Suprapubic skin (tissue), 4 donors: Measurements from ENCODE around the gene GBGT1. TPM values are rescaled to one million over a fixed set of nuclear protein-coding genes. Genes with fewer than 3 reads are reported as not detected.
"Not testable (repeated sequence)": the region's sequence is repeated elsewhere in the genome, so short reads cannot be mapped to it uniquely, and the experiment has no call there.

ENCODE experiments used
- DNase-seq, 2 donors: peaks; one replicate each; pipeline ENCODE4 v3.0.0-alpha.2; 2019; ENCODE audit warnings: low spot score in 2 of 2
- H3K27ac ChIP-seq: fragments of 200-600 bp; sonication (generic); one replicate; pipeline ENCODE4 v1.5.1; 2019
- H3K27me3 ChIP-seq: fragments of 200-600 bp; sonication (generic); one replicate; pipeline ENCODE4 v1.5.1; 2019
- H3K36me3 ChIP-seq: fragments of 200-600 bp; sonication (generic); one replicate; pipeline ENCODE4 v1.5.1; 2019
- H3K4me1 ChIP-seq: fragments of 200-600 bp; sonication (generic); one replicate; pipeline ENCODE4 v1.5.1; 2019
- H3K4me3 ChIP-seq: fragments of 200-600 bp; sonication (generic); one replicate; pipeline ENCODE4 v1.5.1; 2019; ENCODE audit warnings: mild to moderate bottlenecking
- H3K9me3 ChIP-seq: fragments of 200-600 bp; sonication (generic); one replicate; pipeline ENCODE4 v1.5.1; 2019
- CTCF ChIP-seq, 2 donors: fragments of 200-600 bp in 1 of 2; fragments of 450-650 bp in 1 of 2; sonication (generic) in 1 of 2; IDR thresholded peaks; one replicate each; pipeline ENCODE4 v1.5.1; 2016 to 2019; ENCODE audit warnings: antibody characterized with exemption in 2 of 2, mild to moderate bottlenecking in 1 of 2, moderate library complexity in 1 of 2
- EP300 ChIP-seq: sonication (generic); formaldehyde crosslinking; IDR thresholded peaks from one replicate; pipeline ENCODE4 v1.6.1; 2017; ENCODE audit warnings: antibody characterized with exemption
- POLR2A ChIP-seq, 2 donors: fragments of 450-650 bp; IDR thresholded peaks; one replicate each; pipeline ENCODE4 v1.6.1; 2017; ENCODE audit warnings: antibody characterized with exemption in 2 of 2, mild to moderate bottlenecking in 2 of 2, moderate library complexity in 2 of 2
- POLR2AphosphoS5 ChIP-seq, 3 donors: sonication (generic); formaldehyde crosslinking; IDR thresholded peaks; one replicate each; pipeline ENCODE4 v1.6.1; 2017; ENCODE audit warnings: antibody characterized with exemption in 3 of 3
- WGBS: methylation state at CpG from one replicate; pipeline ENCODE4 v1.1.5; 2018; 5-methylcytosine and 5-hydroxymethylcytosine counted together
- total RNA-seq, 4 donors: library from RNA; depleted of rRNA; stranded (reverse); fragments of >200 nt; gene quantifications; one replicate each; pipeline ENCODE4 v1.1.0, GENCODE V29; 2016

GBGT1 gene
- total RNA-seq, 4 donors from 2014 or later = 2.6 to 14.6 (median 5.8) TPM

- Histone ChIP-seq H3K4me1 (no peaks in the 10 kb centered on the region), H3K9me3 (no peaks in the 10 kb centered on the region), H3K27ac (no peak overlapping the region), H3K4me3 (no peak overlapping the region), H3K36me3 (no peaks in the 10 kb centered on the region), H3K27me3 (peaks cover 10% of the 10 kb centered on the region)
- peak; percentile 15 to 41 for DNase-seq
- WGBS = 81% methylated on average over 7 of the region's 7 CpGs
- no peak for TF ChIP-seq CTCF (IDR thresholded peaks at IDR 0.05)
- no peak for TF ChIP-seq POLR2AphosphoS5 (IDR thresholded peaks at IDR 0.05)
- TF ChIP-seq POLR2A (IDR thresholded peaks at IDR 0.05) = no peak
- no peak for TF ChIP-seq EP300
These were observed 9.3 kb upstream of the GBGT1 start for GRCh38 chr9:133173056-133173455.

- peak; percentile 53 to 65 for DNase-seq
- Histone ChIP-seq H3K27me3 (peaks cover 10% of the 10 kb centered on the region), H3K36me3 (no peaks in the 10 kb centered on the region), H3K4me1 (no peaks in the 10 kb centered on the region), H3K4me3 (no peak overlapping the region), H3K27ac (no peak overlapping the region), H3K9me3 (no peaks in the 10 kb centered on the region)
- no peak for TF ChIP-seq POLR2A (IDR thresholded peaks at IDR 0.05)
- TF ChIP-seq POLR2AphosphoS5 (IDR thresholded peaks at IDR 0.05) = no peak
- no peak for TF ChIP-seq CTCF (IDR thresholded peaks at IDR 0.05)
- no peak for TF ChIP-seq EP300
- 84% methylated on average over 17 of the region's 29 CpGs for WGBS
These were observed 7.6 kb upstream of the GBGT1 start for GRCh38 chr9:133171161-133171961.

GRCh38 chr9:133170716-133171115 is 7.0 kb upstream of the GBGT1 start:
- Histone ChIP-seq H3K27ac (no peak overlapping the region), H3K36me3 (no peaks in the 10 kb centered on the region), H3K9me3 (no peaks in the 10 kb centered on the region), H3K4me1 (no peaks in the 10 kb centered on the region), H3K4me3 (no peak overlapping the region), H3K27me3 (peaks cover 10% of the 10 kb centered on the region)
- WGBS = 85% methylated on average over 11 of the region's 11 CpGs
- peak in 1 of 2 donors; percentile 56 for DNase-seq
- TF ChIP-seq EP300 (no peak), POLR2A (IDR thresholded peaks at IDR 0.05) (no peak), POLR2AphosphoS5 (IDR thresholded peaks at IDR 0.05) (no peak), CTCF (IDR thresholded peaks at IDR 0.05) (no peak)

- DNase-seq, H3K36me3 ChIP-seq, H3K27me3 ChIP-seq, H3K27ac ChIP-seq, H3K4me3 ChIP-seq, H3K9me3 ChIP-seq, H3K4me1 ChIP-seq: not testable (repeated sequence)
- WGBS = 93% methylated on average over 12 of the region's 12 CpGs
These were observed 6.0 kb upstream of the GBGT1 start for GRCh38 chr9:133169687-133170086.

GRCh38 chr9:133169102-133169501 is 5.4 kb upstream of the GBGT1 start:
- TF ChIP-seq EP300 (no peak), CTCF (IDR thresholded peaks at IDR 0.05) (no peak), POLR2A (IDR thresholded peaks at IDR 0.05) (no peak), POLR2AphosphoS5 (IDR thresholded peaks at IDR 0.05) (no peak)
- Histone ChIP-seq H3K4me3 (no peak overlapping the region), H3K36me3 (no peaks in the 10 kb centered on the region), H3K4me1 (peaks cover 6% of the 10 kb centered on the region), H3K27me3 (peaks cover 10% of the 10 kb centered on the region), H3K9me3 (no peaks in the 10 kb centered on the region), H3K27ac (no peak overlapping the region)
- WGBS = 55% methylated on average over 11 of the region's 13 CpGs
- no peak for DNase-seq
